HG02870 (cell line): ENCODE measurements around the gene APOC3.

Experiments
- ATAC-seq: cut with Tn5 transposase; IDR thresholded peaks from one replicate; pipeline ENCODE4 v1.9.1; 2021; ENCODE audit warnings: mild to moderate bottlenecking, moderate library complexity; ENCODE audit not compliant: unreplicated experiment

Gene APOC3

DNA sequence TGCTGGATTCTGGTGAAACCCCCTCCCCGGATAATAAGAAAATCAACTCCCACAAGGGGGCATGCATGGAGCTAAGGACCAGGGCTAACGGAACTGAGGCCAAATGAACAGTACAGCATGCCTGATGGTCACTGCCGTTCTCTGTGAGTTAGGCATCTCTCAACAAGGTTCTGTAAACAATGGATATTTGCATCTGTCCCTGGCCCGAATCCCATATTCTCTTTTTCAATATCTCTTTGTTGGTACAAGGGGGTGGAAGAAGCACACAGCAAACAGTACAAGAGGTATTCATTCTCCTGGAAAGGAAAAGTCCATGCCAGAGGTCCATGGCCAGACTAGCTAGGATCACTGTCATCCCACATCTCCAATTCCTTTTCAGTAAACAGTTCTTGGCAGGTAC, 39.9 kb downstream of the APOC3 start:
- no peak for ATAC-seq

DNA sequence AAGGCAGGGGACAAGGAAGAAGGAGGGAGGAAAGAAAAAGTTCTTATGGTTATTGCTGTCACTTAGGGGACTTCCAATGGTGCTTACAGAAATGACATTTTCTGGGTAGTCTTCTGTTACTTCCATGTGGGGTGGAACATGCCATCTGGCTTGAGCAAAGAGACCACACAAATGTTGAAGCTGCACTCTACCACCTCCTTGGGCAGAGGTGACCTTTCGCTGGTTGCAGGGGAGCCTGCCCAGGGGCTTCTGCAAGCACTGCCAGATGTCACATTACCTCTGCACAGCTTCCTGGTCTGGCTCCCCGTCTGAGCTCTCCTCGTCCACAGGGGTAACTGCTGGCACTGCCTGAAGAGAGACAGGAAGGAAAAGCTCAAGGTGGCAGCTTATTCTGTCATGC, 40.3 kb downstream of the APOC3 start:
- ATAC-seq, result no peak

GRCh38 chr11:116871248-116871647, 41.5 kb downstream of the APOC3 start:
- ATAC-seq, result no peak

- ATAC-seq, result no peak
Measured at GRCh38 chr11:116873381-116873780, 43.7 kb downstream of the APOC3 start.

GRCh38 chr11:116874251-116874650, 44.5 kb downstream of the APOC3 start:
- no peak for ATAC-seq

- ATAC-seq, result no peak
Measured at GRCh38 chr11:116875194-116875593, 45.5 kb downstream of the APOC3 start.

- no peak for ATAC-seq
Measured at GRCh38 chr11:116876656-116877055, 46.9 kb downstream of the APOC3 start.

- no peak for ATAC-seq
Measured at GRCh38 chr11:116879800-116880625, 50.3 kb downstream of the APOC3 start.

DNA sequence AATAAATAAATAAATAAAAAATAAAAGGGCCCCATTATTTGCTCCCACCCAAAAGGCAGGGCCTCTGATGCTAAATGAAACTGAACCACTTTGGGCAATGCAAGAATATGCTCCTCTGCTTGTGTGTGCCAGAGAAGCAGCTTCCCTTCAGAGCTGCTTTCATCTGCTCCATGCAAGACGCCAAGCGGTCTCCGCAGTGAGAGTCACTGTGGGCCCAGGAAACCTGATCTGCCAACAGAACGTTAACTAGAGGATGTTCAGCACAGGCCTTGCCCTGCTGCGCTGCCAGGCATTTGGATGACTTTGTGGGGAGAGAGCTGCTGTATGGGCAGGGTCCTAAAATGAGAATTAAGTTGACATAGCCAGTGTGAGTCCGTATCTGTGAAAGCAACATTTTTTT, 51.4 kb downstream of the APOC3 start:
- ATAC-seq, result no peak

DNA sequence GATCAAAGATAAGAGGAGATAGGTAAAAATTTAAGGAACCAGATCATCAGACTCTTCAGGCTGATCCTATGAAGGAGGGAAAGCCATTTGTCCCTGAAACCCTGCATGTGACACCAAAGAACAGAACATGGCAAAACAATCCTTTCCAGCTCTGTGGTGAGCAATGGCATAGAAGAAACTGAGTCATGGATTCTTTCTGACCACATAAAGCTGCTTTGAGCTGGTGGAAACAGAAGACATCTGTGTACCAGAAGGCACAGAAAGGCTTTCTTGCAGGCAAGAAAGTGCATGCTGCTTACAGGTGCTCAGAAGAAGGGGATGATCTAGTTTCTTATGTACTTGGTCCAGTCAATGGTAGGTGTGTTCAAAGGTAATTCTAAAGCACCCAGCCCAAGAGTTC, 52.7 kb downstream of the APOC3 start:
- no peak for ATAC-seq
